Uterus (tissue), 4 donors: ENCODE results near the gene RBM12. TPM values are rescaled to one million over a fixed set of nuclear protein-coding genes. Genes with fewer than 3 reads are reported as not detected.

Experiments
- DNase-seq, 2 donors: peaks; one replicate each; pipeline ENCODE4 v3.0.0-alpha.2; 2019 to 2020
- H3K27ac ChIP-seq, 2 donors: fragments of 200-600 bp; sonication (generic); 1 replicate in 1 of 2; 2 replicates in 1 of 2; pipeline ENCODE4 v1.5.1; 2016 to 2018
- H3K27me3 ChIP-seq, 2 donors: fragments of 200-600 bp; sonication (generic); one replicate each; pipeline ENCODE4 v1.5.1; 2018 to 2019; ENCODE audit warnings: control low read depth in 1 of 2
- H3K36me3 ChIP-seq, 2 donors: fragments of 200-600 bp; sonication (generic); one replicate each; pipeline ENCODE4 v1.5.1; 2019; ENCODE audit warnings: control low read depth in 1 of 2
- H3K4me1 ChIP-seq, 2 donors: fragments of 200-600 bp; sonication (generic); one replicate each; pipeline ENCODE4 v1.5.1; 2018 to 2019; ENCODE audit warnings: control low read depth in 1 of 2
- H3K4me3 ChIP-seq, 2 donors: fragments of 200-600 bp; sonication (generic); 1 replicate in 1 of 2; 2 replicates in 1 of 2; pipeline ENCODE4 v1.5.1; 2018 to 2019; ENCODE audit warnings: mild to moderate bottlenecking in 1 of 2
- H3K9me3 ChIP-seq, 2 donors: fragments of 200-600 bp; sonication (generic); one replicate each; pipeline ENCODE4 v1.5.1; 2019; ENCODE audit warnings: control low read depth in 1 of 2
- CTCF ChIP-seq, 4 experiments: fragments of 200-600 bp in 2 of 4; fragments of 450-650 bp in 2 of 4; sonication (generic) in 2 of 4; IDR thresholded peaks; one replicate each; pipeline ENCODE4 v1.5.1; 2016 to 2019; ENCODE audit warnings: antibody characterized with exemption in 4 of 4, mild to moderate bottlenecking in 2 of 4, moderate library complexity in 1 of 4
- POLR2A ChIP-seq, 2 donors: fragments of 450-650 bp; IDR thresholded peaks; one replicate each; pipeline ENCODE4 v1.6.1; 2016; ENCODE audit warnings: antibody characterized with exemption in 2 of 2, mild to moderate bottlenecking in 1 of 2, moderate library complexity in 1 of 2
- intact Hi-C: fragments of 100-400 bp; cut with DNase I; formaldehyde crosslinking; loops from one replicate; pipeline ENCODE4 v1.15.1; 2023; ENCODE audit warnings: low total_unique reads
- total RNA-seq, 4 donors: library from RNA; depleted of rRNA in 3 of 4; stranded (reverse); fragments of >200 nt in 3 of 4; gene quantifications; one replicate each; pipeline versions ENCODE4 v1.1.0 to v1.2.4, GENCODE V29; 2014 to 2023
- donor health status: DM: yes; HTN: yes; CAD: no.

Gene RBM12
- total RNA-seq, 4 donors from 2014 or later = 9.5 to 105 (median 54.4) TPM

DNA sequence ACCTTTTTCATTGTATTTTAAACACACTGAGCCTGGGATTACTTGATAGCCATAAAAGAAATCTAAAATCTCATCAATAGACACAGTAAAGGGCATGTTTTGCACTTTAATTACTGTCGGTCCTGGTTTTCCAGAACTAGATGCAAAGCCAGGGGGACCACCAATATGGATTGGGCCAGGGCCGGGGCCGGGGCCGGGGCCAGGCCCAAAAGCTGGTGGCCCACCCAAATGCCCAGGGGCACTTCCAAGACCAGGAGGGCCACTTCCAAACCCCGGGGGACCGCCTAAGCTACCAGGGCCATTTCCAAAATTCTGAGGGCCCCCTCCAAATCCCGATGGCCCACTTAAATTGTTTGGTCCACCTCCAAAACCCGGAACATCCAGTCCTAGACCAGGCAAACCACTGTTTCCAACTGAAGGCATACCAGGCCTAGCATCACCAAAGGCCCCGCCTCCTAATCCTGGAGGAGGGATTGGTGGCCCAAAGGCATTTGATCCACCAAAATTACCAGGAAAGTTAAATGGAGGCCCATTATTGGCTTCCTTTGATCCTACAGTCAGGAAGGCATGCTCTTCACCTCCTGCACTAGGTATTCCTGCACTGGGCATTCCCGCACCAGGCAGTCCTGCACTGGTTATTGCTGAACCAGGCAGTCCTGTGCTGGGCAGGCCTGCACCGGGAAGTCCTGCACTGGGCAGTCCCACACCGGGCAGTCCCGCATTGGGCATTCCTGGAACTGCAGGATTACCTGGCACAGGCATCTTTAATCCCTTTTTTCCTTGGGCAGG is 11.9 kb downstream of the RBM12 start:
- intact Hi-C loops = no loop called here
- H3K27ac ChIP-seq = no peak overlapping the region

GRCh38 chr20:35651958-35652357 is 12.7 kb downstream of the RBM12 start:
- no peak for DNase-seq
- H3K4me1 ChIP-seq = peaks cover 0 to 9% of the 10 kb centered on the region in 2 donors

More for the DNA sequence above, 11.9 kb downstream of the RBM12 start:
- Histone ChIP-seq H3K4me1 (peaks cover 0 to 9% of the 10 kb centered on the region in 2 donors), H3K4me3 (no peak overlapping the region), H3K9me3 (no peaks in the 10 kb centered on the region), H3K27me3 (no peaks in the 10 kb centered on the region), H3K36me3 (no peaks in the 10 kb centered on the region)
- DNase-seq = no peak
- TF ChIP-seq POLR2A (IDR thresholded peaks at IDR 0.05) (no peak), CTCF (IDR thresholded peaks at IDR 0.05) (no peak)

DNA sequence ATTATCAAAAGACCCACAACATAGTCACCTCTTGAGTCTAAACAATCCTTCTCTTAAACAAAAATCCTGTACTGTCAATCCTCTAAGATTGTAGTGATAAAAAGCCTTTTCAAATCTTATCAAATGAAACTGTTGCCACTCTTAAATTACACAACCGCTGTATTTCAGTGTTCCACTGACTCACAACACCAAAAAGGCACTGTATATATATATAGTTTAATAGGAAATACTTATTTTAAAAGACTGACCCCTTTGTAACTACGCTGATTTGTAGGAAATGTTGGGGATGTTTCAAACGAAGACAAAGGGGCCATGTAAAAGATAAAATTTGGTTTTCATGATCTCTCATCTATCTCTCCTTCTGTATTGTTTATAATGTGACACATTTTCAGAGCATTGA is 14.1 kb downstream of the RBM12 start:
- Histone ChIP-seq H3K9me3 (no peaks in the 10 kb centered on the region), H3K4me3 (no peak overlapping the region), H3K27ac (no peak overlapping the region), H3K4me1 (peaks cover 0 to 9% of the 10 kb centered on the region in 2 donors), H3K36me3 (no peaks in the 10 kb centered on the region), H3K27me3 (no peaks in the 10 kb centered on the region)
- DNase-seq = no peak
- TF ChIP-seq POLR2A (IDR thresholded peaks at IDR 0.05) (no peak), CTCF (IDR thresholded peaks at IDR 0.05) (no peak)
- intact Hi-C loops = no loop called here

More at GRCh38 chr20:35651958-35652357, 12.7 kb downstream of the RBM12 start:
- no peaks in the 10 kb centered on the region for H3K36me3 ChIP-seq
- H3K27ac ChIP-seq = no peak overlapping the region
- TF ChIP-seq POLR2A (IDR thresholded peaks at IDR 0.05) (no peak), CTCF (IDR thresholded peaks at IDR 0.05) (no peak)
- H3K9me3 ChIP-seq = no peaks in the 10 kb centered on the region
- intact Hi-C loops = no loop called here
- H3K27me3 ChIP-seq = no peaks in the 10 kb centered on the region
- no peak overlapping the region for H3K4me3 ChIP-seq

GRCh38 chr20:35648836-35649235 is 15.9 kb downstream of the RBM12 start:
- no peak overlapping the region for H3K27ac ChIP-seq

More at GRCh38 chr20:35648836-35649235, 15.9 kb downstream of the RBM12 start:
- Histone ChIP-seq H3K9me3 (no peaks in the 10 kb centered on the region), H3K27me3 (no peaks in the 10 kb centered on the region), H3K36me3 (no peaks in the 10 kb centered on the region), H3K4me1 (peaks cover 0 to 9% of the 10 kb centered on the region in 2 donors), H3K4me3 (no peak overlapping the region)
- intact Hi-C loops = no loop called here
- TF ChIP-seq CTCF (IDR thresholded peaks at IDR 0.05) = no peak
- TF ChIP-seq POLR2A (IDR thresholded peaks at IDR 0.05) = no peak
- DNase-seq = no peak
